Mucosa of rectum (tissue), 2 donors: Measurements from ENCODE around the gene UXS1.

ENCODE experiments used
- H3K27ac ChIP-seq, 2 donors: one replicate each; pipeline ENCODE4 v1.7.0; 2013; ENCODE audit warnings: inconsistent platforms in 2 of 2, low read depth in 2 of 2, low read length in 2 of 2
- H3K27me3 ChIP-seq, 2 donors: one replicate each; pipeline ENCODE4 v1.7.0; 2013; ENCODE audit warnings: low read length in 2 of 2; ENCODE audit not compliant: control insufficient read depth in 2 of 2, insufficient read depth in 2 of 2
- H3K36me3 ChIP-seq, 2 donors: one replicate each; pipeline ENCODE4 v1.7.0; 2013; ENCODE audit warnings: low read length in 2 of 2; ENCODE audit not compliant: control insufficient read depth in 2 of 2, insufficient read depth in 2 of 2
- H3K4me1 ChIP-seq, 2 donors: one replicate each; pipeline ENCODE4 v1.7.0; 2013; ENCODE audit warnings: low read length in 2 of 2, mild to moderate bottlenecking in 1 of 2; ENCODE audit not compliant: control insufficient read depth in 2 of 2, insufficient read depth in 2 of 2
- H3K4me3 ChIP-seq, 2 donors: one replicate each; pipeline ENCODE4 v1.7.0; 2013; ENCODE audit warnings: low read length in 2 of 2
- H3K9ac ChIP-seq, 2 donors: one replicate each; pipeline ENCODE4 v1.7.0; 2013; ENCODE audit warnings: low read length in 2 of 2, low read depth in 1 of 2, mild to moderate bottlenecking in 1 of 2
- H3K9me3 ChIP-seq, 2 donors: one replicate each; pipeline ENCODE4 v1.7.0; 2013; ENCODE audit warnings: low read length in 2 of 2; ENCODE audit not compliant: control insufficient read depth in 2 of 2
- donor health status: healthy.
- donor health status: Normal muscosa, but diverticular disease.

Gene UXS1

DNA sequence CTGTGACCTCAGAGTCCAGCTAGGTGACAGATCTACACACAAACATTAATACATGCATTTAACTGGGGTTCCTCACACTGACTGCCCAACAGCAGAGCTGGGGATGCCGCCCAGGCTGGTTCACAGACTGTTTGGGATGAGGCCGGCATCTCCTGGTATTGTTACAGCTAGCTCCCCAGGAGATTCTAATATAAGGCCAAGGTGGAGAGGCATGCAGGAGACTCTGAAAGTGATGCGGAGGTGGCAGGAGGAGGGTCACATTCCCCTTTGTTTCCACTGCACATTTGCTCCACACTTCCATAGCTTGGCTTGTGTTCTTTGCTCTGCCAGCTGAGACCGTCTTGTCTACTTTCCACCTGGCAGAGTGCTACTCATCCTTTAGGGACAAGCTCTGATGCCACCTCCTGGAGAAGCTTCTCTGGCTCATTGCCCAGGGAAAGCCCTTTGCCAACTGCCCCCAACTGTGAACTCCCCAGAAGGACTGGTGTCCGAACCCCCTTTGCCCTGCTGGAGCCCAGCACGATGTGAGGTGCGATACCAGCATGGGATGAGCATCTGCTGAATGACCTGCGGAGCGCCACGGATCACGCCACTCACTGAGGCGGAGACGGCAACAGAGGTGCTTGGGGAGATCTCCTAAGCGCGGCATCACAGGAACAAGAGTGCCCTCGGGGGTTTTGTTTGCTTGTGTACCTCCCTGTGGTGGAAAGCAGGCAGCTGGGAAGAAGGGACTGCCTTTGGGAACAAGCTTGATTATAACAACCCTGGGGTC is 88.8 kb downstream of the UXS1 start:
- Histone ChIP-seq H3K36me3 (peaks cover 8% of the 10 kb centered on the region in 2 donors), H3K9ac (no peak overlapping the region), H3K9me3 (no peaks in the 10 kb centered on the region), H3K27me3 (no peaks in the 10 kb centered on the region), H3K4me3 (no peak overlapping the region), H3K4me1 (no peaks in the 10 kb centered on the region), H3K27ac (no peak overlapping the region)

DNA sequence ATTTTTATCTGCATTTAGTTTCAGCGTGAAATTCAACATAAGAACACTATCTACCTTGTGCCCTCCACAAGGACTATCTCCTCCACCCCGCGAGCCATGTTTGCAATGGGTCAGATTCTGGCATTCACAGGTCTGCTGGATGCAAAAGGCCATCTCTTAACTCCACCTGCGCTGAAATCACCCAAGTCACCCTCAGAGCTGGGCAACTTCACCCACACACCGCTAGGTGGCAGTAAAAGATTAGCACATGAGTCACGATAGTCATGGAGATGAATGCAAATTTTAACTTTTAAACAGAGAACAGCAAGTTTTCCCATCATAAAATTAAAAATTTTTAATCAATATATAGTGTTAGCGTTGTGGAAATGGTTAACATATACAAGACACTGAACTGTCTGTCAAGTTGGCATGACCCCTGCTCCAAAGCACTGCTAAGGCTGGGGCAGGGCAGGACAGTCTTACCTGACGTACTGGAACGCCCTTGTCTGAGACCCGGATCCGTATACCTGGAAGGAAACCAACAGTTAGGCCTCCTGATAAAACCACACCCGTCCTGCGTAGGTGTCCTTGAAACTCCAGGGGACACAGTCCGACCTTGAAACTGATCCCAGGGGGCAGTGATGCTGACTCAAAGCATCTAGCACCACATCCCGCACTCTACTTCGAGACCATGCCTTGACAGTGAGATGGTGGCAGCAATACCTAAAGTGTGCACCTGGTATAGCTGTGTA is 89.6 kb downstream of the UXS1 start:
- Histone ChIP-seq H3K9ac (no peak overlapping the region), H3K9me3 (no peaks in the 10 kb centered on the region), H3K27ac (no peak overlapping the region), H3K36me3 (peaks cover 5 to 7% of the 10 kb centered on the region in 2 donors), H3K27me3 (no peaks in the 10 kb centered on the region), H3K4me3 (no peak overlapping the region), H3K4me1 (no peaks in the 10 kb centered on the region)

DNA sequence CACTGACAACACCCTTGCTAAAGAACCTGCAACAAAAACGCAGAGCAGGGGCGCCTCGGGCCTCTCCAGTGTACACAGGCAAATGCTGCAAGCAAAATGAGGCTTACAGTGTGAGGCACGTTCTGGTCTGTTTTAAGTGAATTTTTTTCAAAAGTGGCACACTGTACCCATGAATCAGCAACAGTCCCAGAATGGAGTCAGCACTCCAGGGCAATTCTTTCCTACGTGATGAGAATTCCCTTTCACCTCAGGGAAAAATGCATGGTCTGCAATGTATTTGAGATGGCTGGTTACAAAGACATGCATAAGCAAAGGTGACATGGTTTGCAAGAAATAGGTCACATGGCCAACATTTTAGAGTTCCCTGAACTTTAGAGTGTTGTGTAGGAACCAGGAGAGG is 94.4 kb downstream of the UXS1 start:
- Histone ChIP-seq H3K27ac (no peak overlapping the region), H3K27me3 (no peaks in the 10 kb centered on the region), H3K36me3 (peaks cover 20 to 28% of the 10 kb centered on the region in 2 donors), H3K9ac (no peak overlapping the region), H3K4me1 (no peaks in the 10 kb centered on the region), H3K4me3 (no peak overlapping the region), H3K9me3 (no peaks in the 10 kb centered on the region)

DNA sequence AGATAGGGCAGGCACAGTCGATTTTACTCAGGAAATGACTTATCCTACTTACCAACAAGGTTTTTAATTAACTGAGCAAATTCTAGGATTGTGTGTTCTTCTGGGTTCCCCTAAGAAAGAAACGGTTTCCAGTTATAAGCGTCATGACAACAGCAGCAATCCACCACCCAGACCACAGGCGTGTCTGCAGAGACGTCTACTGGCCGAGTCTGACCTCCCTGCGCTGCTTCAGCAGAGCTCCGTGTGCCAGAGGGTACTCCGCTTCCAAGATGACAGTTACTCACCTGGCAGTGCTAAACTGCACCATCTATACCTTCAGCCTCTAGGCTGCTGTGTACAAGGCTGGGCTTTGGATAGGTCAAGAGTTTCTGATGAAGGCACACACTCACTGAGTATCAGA is 95.4 kb downstream of the UXS1 start:
- Histone ChIP-seq H3K4me1 (no peaks in the 10 kb centered on the region), H3K27ac (no peak overlapping the region), H3K9me3 (no peaks in the 10 kb centered on the region), H3K4me3 (no peak overlapping the region), H3K36me3 (peaks cover 26 to 32% of the 10 kb centered on the region in 2 donors), H3K9ac (no peak overlapping the region), H3K27me3 (no peaks in the 10 kb centered on the region)

DNA sequence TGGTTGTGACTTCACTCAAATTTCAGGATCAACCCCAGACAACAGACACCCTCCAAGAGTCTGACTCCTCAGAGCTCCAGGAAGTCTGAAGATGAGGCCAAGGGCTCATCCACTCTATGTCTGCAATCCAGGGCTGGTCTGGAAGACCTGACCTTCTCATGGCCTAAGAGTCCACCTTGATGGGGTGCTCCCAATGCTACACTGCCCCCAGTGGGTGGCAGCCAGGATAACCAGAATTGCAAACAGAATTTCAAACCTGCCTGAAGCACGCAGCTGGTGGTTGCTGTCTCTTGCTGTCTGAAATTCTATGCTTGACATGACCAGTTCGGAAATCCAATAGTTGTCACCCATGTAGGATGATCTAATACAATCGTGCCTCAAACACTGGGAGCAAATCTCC is 96.0 kb downstream of the UXS1 start:
- H3K36me3 ChIP-seq = peaks cover 26 to 34% of the 10 kb centered on the region in 2 donors

DNA sequence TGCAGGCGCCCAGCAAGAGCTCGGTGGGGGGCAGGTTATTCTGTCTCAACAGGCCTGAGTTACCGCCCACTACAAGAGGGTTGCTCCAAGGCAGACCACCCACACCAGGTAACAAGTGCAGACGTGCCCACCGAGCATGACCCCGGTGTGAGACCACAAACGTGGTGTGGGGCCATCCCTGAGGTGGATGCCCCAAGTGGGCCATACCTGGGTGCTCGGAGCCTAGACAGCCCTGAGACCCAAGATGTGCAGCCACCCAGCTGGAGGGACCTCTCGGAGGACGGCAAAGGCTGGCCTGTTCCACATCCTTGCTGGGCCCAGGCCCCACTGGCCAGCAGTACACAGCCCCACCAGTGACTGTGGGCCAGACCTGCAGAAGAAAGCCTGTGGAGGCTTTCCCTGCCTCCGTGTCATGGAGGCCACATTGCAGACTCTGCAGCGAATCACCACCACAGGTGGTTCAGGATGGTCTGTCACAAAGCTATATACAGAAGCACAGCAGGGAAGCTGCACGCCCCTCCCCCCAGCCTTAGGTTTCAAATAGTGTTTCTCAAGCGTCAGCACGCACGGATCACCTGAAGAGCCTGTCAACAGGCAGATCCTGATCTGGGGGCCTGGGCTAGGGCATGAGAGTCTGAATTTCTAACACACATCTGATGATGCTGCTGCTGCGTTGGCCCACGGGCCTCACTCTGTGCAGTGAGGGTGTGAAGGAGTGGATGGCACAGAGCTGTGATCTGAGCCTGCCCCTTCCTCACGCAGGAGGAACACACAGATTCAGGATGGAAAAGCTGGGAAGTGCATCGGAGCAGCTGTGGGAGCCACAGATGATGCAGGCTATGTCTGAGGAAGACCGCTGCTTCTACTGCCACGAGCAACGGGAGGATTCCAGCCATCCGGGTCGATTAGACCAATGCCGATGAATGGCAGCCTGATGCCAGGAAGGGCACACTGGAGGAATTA is 96.8 kb downstream of the UXS1 start:
- Histone ChIP-seq H3K4me1 (no peaks in the 10 kb centered on the region), H3K36me3 (peaks cover 26 to 34% of the 10 kb centered on the region in 2 donors), H3K27ac (no peak overlapping the region), H3K27me3 (no peaks in the 10 kb centered on the region), H3K4me3 (no peak overlapping the region), H3K9ac (no peak overlapping the region), H3K9me3 (no peaks in the 10 kb centered on the region)

More for the DNA sequence above, 96.0 kb downstream of the UXS1 start:
- H3K4me3 ChIP-seq = no peak overlapping the region
- H3K9me3 ChIP-seq = no peaks in the 10 kb centered on the region
- no peaks in the 10 kb centered on the region for H3K4me1 ChIP-seq
- no peak overlapping the region for H3K27ac ChIP-seq
- no peak overlapping the region for H3K9ac ChIP-seq
- H3K27me3 ChIP-seq = no peaks in the 10 kb centered on the region

DNA sequence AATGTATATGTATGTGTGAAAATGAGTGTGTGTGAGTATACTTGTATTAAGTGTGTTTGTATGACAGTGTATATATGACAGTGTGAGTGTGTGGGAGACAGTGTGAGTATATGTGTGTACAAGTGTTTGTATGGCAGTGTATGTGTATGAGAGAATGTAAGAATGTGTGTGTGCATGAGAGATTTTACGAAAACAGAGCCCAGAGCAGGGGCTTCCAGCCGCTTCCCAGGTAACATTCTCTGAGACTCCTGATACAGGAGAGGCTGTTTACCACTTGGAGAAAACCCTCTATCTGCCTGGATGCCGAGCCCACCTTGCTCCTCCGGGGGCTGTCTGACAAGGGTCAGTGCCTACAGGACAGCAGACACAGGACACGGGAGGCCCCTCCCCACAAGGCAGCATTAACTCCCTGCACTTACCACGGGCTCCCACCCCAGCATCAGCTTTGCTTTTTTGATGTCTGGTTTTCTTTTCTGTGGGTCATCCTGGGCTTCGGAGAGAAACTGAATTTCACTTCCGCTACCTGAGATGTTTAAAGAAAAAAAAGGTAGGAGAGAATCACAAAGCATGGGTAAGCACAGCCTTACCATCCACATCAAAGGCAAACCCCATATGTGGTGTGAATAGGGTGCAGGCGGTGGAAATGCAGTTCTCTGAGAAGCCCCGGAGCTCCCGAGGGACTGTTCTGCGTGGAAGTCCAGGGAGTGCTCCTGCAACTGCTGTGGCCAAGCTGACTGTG is 97.6 kb downstream of the UXS1 start:
- no peaks in the 10 kb centered on the region for H3K27me3 ChIP-seq
- H3K27ac ChIP-seq = peak overlapping the region; percentile 13 to 74

DNA sequence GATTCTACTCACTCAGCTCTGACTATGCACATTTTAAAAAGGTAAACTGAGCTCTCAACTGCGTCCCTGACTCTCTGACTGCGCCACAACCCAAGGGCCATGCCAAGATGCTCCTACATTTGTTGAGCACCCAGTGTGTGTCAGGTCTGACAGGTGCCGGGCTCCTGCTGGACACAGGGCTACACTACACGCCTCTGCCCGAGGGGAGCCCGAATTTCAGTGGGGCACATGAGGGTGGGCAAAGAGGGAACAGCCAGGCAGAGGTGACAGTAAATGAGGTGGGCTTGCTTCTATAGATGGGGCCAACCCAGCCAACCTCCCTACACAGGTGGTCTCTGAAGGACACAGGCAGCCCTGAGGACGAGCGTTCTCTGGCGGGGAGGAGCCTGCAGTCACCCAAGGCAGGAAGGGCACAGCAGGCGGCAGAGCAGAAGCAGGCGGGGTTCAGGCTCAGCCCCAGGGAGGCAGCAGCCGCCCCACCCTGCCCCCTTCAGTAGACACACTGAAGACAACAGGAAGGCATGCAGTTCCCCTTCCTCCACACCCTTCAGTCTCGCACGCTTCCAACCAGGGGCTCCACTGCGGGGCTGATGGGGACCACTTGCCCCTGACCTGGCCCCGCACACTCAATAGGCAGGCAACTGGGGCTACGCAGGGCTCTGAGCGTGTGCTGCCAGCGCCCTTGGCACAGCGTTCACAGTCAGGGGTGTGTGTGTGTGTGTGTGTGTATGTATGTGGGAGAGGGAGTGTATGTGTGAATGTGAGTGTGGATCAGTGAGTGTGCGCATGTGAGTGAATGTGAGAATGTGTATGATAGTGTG is 98.4 kb downstream of the UXS1 start:
- no peaks in the 10 kb centered on the region for H3K9me3 ChIP-seq
- peak overlapping the region; percentile 13 to 74 for H3K27ac ChIP-seq
- no peak overlapping the region for H3K4me3 ChIP-seq
- H3K9ac ChIP-seq = no peak overlapping the region
- no peaks in the 10 kb centered on the region for H3K4me1 ChIP-seq
- no peaks in the 10 kb centered on the region for H3K27me3 ChIP-seq
- H3K36me3 ChIP-seq = peaks cover 26 to 34% of the 10 kb centered on the region in 2 donors

More for the DNA sequence above, 97.6 kb downstream of the UXS1 start:
- H3K9me3 ChIP-seq = no peaks in the 10 kb centered on the region
- H3K4me3 ChIP-seq = no peak overlapping the region
- H3K4me1 ChIP-seq = no peaks in the 10 kb centered on the region
- peaks cover 26 to 34% of the 10 kb centered on the region in 2 donors for H3K36me3 ChIP-seq
- peak overlapping the region in 1 of 2 donors; percentile 9 for H3K9ac ChIP-seq
